ENCODE measurements around the gene C9orf40. TPM values are rescaled to one million over a fixed set of nuclear protein-coding genes. Genes with fewer than 3 reads are reported as not detected.

C9orf40 gene, protein sequence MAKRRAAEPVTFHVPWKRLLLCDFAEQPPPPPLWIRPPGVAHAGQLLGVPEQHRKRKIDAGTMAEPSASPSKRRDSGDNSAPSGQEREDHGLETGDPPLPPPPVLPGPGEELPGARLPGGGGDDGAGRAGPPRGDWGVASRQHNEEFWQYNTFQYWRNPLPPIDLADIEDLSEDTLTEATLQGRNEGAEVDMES
- 8.0 and 13.8 TPM in 2 replicates for total RNA-seq (2014; rRNA removed; shearing (Covaris generic); ENCODE audit: low replicate concordance)

DNA sequence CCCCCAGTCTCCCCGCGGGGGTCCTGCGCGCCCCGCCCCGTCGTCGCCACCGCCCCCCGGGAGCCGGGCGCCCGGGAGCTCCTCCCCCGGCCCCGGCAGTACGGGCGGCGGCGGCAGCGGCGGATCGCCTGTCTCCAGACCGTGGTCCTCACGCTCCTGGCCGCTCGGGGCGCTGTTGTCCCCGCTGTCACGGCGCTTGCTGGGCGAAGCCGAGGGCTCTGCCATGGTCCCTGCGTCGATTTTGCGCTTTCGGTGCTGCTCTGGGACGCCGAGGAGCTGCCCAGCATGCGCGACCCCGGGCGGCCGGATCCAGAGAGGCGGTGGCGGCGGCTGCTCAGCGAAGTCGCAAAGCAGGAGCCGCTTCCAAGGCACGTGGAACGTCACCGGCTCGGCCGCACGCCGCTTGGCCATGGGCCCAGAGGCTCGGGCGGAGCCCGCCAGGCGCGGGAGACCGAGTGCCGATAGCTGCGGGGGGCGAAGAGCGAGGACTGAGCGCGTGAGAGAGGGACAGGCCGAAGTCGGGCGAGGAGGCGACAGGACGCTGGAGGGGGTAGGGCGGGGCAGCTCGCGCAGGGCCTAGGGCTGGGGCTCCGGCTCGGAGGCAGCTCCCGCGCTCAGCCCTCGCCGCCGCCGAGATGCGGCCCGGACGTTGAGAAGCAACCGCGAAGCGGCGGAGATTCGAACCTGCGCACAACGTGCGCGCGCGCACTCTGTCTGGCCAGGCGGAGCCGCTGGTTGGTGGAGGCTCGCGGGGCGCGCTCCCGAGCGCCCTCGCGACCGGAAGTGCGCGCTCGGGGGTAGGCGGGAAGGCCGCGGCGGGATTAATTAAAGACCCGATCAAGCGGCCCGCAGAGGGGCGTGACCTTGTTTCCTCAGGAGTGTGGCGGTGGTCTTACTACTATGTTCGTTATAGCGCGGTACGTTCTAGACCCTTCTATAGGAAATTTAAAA, at the start of gene C9orf40:
C9orf40 (minus strand) TSS at position 712 of the 951 bp plus-strand sequence; CDS start at position 411, 301 bp downstream.
- peaks cover 18% of the 10 kb centered on the region for H3K79me2 ChIP-seq (ENCODE audit: low read length)
- no peaks in the 10 kb centered on the region for H3K9me2 ChIP-seq (replicated peaks; ENCODE audit: insufficient read depth, low read length)
- H3K4me3 ChIP-seq (ENCODE audit: low read length), result peak within 1 kb of the TSS; percentile 93
- peak within 1 kb of the TSS; percentile 96 for H3K4me2 ChIP-seq (ENCODE audit: low read depth, low read length, poor library complexity, severe bottlenecking)
- no peaks in the 10 kb centered on the region for H3K27me3 ChIP-seq (ENCODE audit: low read length)
- H3K9ac ChIP-seq (ENCODE audit: low read length), result peak within 1 kb of the TSS; percentile 99
- H3K36me3 ChIP-seq (ENCODE audit: insufficient read depth, low read length), result 0 out of 2 replicates have a peak, but pooled peaks cover 5% of the 10 kb centered on the region
- H3K9me3 ChIP-seq (ENCODE audit: low read length), result no peaks in the 10 kb centered on the region
- peak within 1 kb of the TSS; percentile 71; the same call in 1 of the 2 replicates for H2AFZ ChIP-seq (ENCODE audit: low read length)
- 0 out of 2 replicates have a peak, but pooled peaks cover 5% of the 10 kb centered on the region for H4K20me1 ChIP-seq (ENCODE audit: insufficient read depth, low read depth, low read length)
- H3K27ac ChIP-seq (ENCODE audit: low read length), result peak within 1 kb of the TSS; percentile 89
- peaks cover 31% of the 10 kb centered on the region for H3K4me1 ChIP-seq (ENCODE audit: low read length)
- peak; percentile 98 for DNase-seq

DNA sequence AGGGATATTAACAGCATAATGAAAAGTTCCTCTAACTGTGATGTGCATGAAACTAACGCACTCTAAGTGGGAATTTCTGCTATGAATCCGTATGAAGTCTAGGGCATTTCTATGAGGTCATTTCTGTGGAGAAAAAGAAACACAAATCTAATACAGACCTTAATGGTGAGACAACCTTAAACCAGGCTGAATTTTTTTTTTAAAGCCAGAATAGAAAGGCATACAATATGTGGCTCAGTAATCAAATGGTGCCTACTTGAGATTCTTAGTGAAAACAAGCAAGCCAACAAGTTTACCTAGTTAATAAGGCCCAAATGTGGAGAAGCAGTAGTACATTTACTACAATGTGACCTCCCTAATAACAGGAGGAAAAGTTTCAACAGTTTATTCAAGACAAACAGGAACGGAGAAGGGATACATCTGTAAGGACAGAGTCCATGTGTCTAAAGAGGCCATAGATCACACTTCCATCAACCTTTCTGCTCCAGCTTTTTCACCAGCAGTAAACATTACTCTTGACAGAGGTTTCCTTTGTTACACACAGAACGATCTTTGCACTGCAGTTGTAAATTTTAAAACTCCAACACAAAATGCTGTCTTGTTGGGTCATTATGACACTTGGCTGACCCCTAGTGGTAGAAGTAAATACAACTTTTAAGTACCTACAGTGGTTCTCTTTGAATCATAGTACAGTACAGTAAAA, 49.2 kb upstream of the C9orf40 start:
- DNase-seq, result peak; percentile 91
- Histone ChIP-seq H3K27me3 (ENCODE audit: low read length) (no peaks in the 10 kb centered on the region), H3K9me2 (replicated peaks; ENCODE audit: insufficient read depth, low read length) (no peaks in the 10 kb centered on the region), H3K9ac (ENCODE audit: low read length) (0 out of 2 replicates have a peak overlapping the region, but pooled peaks have one; percentile 1), H3K4me3 (ENCODE audit: low read length) (no peak overlapping the region), H3K4me1 (ENCODE audit: low read length) (peaks cover 18% of the 10 kb centered on the region), H3K36me3 (ENCODE audit: insufficient read depth, low read length) (peaks cover 28% of the 10 kb centered on the region), H2AFZ (ENCODE audit: low read length) (no peak overlapping the region), H3K4me2 (ENCODE audit: low read depth, low read length, poor library complexity, severe bottlenecking) (peak overlapping the region; percentile 4), H3K27ac (ENCODE audit: low read length) (no peak overlapping the region; the same call in 1 of the 2 replicates), H3K79me2 (ENCODE audit: low read length) (peaks cover 57% of the 10 kb centered on the region), H3K9me3 (ENCODE audit: low read length) (no peaks in the 10 kb centered on the region), H4K20me1 (ENCODE audit: insufficient read depth, low read depth, low read length) (no peaks in the 10 kb centered on the region)

DNA sequence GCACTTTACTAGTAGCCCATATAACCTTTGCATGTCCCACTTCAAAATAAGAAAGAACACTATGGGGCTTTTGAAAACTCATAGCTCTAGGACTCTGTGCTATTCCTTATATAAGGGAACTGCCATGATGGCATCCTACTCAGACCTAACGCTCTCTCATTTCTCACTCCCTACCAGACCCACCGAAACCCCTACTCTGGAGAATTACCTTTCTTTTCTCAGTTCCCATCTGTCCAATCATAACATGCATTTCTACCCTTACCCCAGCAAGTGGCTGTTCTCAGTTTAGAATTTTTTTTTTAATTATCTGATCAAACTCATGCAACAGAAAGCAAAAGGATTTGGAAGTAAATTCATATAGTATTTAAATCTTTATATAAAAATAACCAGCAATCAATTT, 48.1 kb upstream of the C9orf40 start:
- H3K4me2 ChIP-seq (ENCODE audit: low read depth, low read length, poor library complexity, severe bottlenecking), result peak overlapping the region; percentile 4
- H3K9ac ChIP-seq (ENCODE audit: low read length), result no peak overlapping the region
- no peaks in the 10 kb centered on the region for H3K9me3 ChIP-seq (ENCODE audit: low read length)

DNA sequence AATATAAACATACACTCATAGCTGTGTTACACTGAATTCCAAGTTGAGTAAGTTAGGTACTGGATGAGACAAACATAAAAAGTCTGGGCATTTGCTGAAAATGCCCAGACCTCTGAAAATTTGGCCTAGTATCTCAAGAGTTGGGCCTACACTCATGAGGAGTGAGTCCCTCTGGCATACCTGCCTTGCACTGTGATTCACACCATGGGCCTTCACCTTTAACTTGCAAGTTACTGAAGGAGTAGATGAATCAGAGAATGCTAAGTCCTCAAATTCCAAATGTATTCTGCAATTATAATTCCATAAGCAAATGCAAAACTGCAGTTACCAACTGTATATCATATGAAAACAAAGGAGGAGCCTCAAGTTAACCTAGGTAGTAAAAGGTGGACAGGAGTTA, 32.3 kb upstream of the C9orf40 start:
- Histone ChIP-seq H3K9me3 (ENCODE audit: low read length) (no peaks in the 10 kb centered on the region), H3K27me3 (ENCODE audit: low read length) (no peaks in the 10 kb centered on the region), H3K9ac (ENCODE audit: low read length) (no peak overlapping the region), H3K4me2 (ENCODE audit: low read depth, low read length, poor library complexity, severe bottlenecking) (no peak overlapping the region), H3K4me3 (ENCODE audit: low read length) (no peak overlapping the region), H3K9me2 (replicated peaks; ENCODE audit: insufficient read depth, low read length) (no peaks in the 10 kb centered on the region), H3K79me2 (ENCODE audit: low read length) (peaks cover 29% of the 10 kb centered on the region), H2AFZ (ENCODE audit: low read length) (no peak overlapping the region), H3K36me3 (ENCODE audit: insufficient read depth, low read length) (peaks cover 29% of the 10 kb centered on the region; the same call in 1 of the 2 replicates), H3K27ac (ENCODE audit: low read length) (no peak overlapping the region), H4K20me1 (ENCODE audit: insufficient read depth, low read depth, low read length) (no peaks in the 10 kb centered on the region), H3K4me1 (ENCODE audit: low read length) (no peaks in the 10 kb centered on the region)
- no peak for DNase-seq

More for the DNA sequence above, 48.1 kb upstream of the C9orf40 start:
- Histone ChIP-seq H3K27ac (ENCODE audit: low read length) (peak overlapping the region; percentile 56; the same call in 1 of the 2 replicates), H3K27me3 (ENCODE audit: low read length) (no peaks in the 10 kb centered on the region), H4K20me1 (ENCODE audit: insufficient read depth, low read depth, low read length) (no peaks in the 10 kb centered on the region), H2AFZ (ENCODE audit: low read length) (no peak overlapping the region), H3K9me2 (replicated peaks; ENCODE audit: insufficient read depth, low read length) (no peaks in the 10 kb centered on the region), H3K4me3 (ENCODE audit: low read length) (no peak overlapping the region), H3K79me2 (ENCODE audit: low read length) (peaks cover 52% of the 10 kb centered on the region), H3K36me3 (ENCODE audit: insufficient read depth, low read length) (peaks cover 29% of the 10 kb centered on the region), H3K4me1 (ENCODE audit: low read length) (peaks cover 18% of the 10 kb centered on the region)
- no peak for DNase-seq

DNA sequence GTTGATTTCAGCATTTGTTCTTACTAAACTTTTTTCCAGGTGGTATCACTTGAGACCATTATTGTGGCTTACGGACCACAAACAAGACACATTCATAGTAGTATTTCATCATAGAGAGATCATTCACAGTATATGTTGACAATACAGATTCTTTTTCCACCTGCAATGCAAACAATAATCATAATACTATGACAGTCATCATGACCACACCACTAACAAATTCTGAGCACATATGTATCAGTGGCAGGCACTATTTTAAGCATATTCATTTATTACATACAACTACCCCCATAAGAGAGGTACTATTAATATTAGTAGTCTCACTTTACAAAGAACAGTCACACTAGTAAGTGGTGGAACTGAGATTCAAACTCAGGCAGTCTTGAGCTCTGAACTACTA, 31.0 kb upstream of the C9orf40 start:
- Histone ChIP-seq H3K27me3 (ENCODE audit: low read length) (no peaks in the 10 kb centered on the region), H2AFZ (ENCODE audit: low read length) (no peak overlapping the region), H3K9me2 (replicated peaks; ENCODE audit: insufficient read depth, low read length) (no peaks in the 10 kb centered on the region), H3K4me2 (ENCODE audit: low read depth, low read length, poor library complexity, severe bottlenecking) (no peak overlapping the region), H3K9me3 (ENCODE audit: low read length) (no peaks in the 10 kb centered on the region), H3K79me2 (ENCODE audit: low read length) (peaks cover 24% of the 10 kb centered on the region), H3K9ac (ENCODE audit: low read length) (no peak overlapping the region), H3K36me3 (ENCODE audit: insufficient read depth, low read length) (peaks cover 42% of the 10 kb centered on the region), H3K27ac (ENCODE audit: low read length) (no peak overlapping the region), H3K4me1 (ENCODE audit: low read length) (no peaks in the 10 kb centered on the region), H3K4me3 (ENCODE audit: low read length) (no peak overlapping the region), H4K20me1 (ENCODE audit: insufficient read depth, low read depth, low read length) (no peaks in the 10 kb centered on the region)
- DNase-seq, result no peak

DNA sequence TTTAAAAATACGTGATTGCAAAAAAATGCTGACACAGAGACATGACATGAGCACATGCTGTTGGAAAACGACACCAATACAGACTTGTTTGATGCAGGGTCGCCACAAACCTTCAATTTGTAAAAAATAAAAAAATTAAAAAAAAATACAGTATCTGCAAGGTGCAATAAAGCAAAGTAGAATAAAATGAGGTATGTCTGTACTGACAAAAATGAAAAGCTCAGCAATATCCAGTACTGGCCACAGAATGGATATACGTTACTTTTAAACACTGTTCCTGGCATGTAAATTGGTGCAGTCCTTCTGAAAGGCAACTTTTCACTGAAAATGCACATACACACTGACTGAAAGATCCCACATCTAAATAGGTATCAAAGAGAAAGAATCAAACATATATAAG, 27.1 kb upstream of the C9orf40 start:
- H3K9ac ChIP-seq (ENCODE audit: low read length), result no peak overlapping the region
- H3K79me2 ChIP-seq (ENCODE audit: low read length), result peaks cover 3% of the 10 kb centered on the region; the same call in 1 of the 2 replicates
- H2AFZ ChIP-seq (ENCODE audit: low read length), result no peak overlapping the region
- no peak for DNase-seq
- no peaks in the 10 kb centered on the region for H3K9me2 ChIP-seq (replicated peaks; ENCODE audit: insufficient read depth, low read length)
- no peaks in the 10 kb centered on the region for H4K20me1 ChIP-seq (ENCODE audit: insufficient read depth, low read depth, low read length)
- H3K4me1 ChIP-seq (ENCODE audit: low read length), result no peaks in the 10 kb centered on the region
- peaks cover 73% of the 10 kb centered on the region for H3K36me3 ChIP-seq (ENCODE audit: insufficient read depth, low read length)
- H3K27me3 ChIP-seq (ENCODE audit: low read length), result no peaks in the 10 kb centered on the region
- no peak overlapping the region for H3K4me2 ChIP-seq (ENCODE audit: low read depth, low read length, poor library complexity, severe bottlenecking)
- H3K9me3 ChIP-seq (ENCODE audit: low read length), result no peaks in the 10 kb centered on the region; the same call in 1 of the 2 replicates
- H3K27ac ChIP-seq (ENCODE audit: low read length), result no peak overlapping the region
- H3K4me3 ChIP-seq (ENCODE audit: low read length), result no peak overlapping the region

DNA sequence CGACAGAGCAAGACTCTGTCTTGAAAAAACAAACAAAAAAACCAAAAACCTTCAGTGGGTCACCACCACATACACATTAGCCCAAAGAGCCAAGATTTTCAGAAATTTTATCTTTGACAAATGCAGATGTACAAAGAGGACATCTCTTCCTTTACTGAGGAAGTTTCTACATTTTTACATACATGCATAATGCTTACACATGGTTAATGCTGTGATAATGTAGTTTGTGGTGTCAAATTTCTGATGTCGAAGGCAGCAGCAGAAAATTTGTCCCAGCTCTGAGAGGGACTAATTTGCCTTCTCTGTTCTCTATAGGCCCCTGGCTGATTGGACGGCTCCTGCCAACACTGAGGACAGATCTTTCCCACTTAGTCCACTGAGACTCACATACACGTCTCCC, 24.6 kb upstream of the C9orf40 start:
- H3K79me2 ChIP-seq (ENCODE audit: low read length), result peaks cover 3% of the 10 kb centered on the region; the same call in 1 of the 2 replicates
- H3K9ac ChIP-seq (ENCODE audit: low read length), result no peak overlapping the region
- H3K27ac ChIP-seq (ENCODE audit: low read length), result no peak overlapping the region
- H3K4me3 ChIP-seq (ENCODE audit: low read length), result no peak overlapping the region
- H3K36me3 ChIP-seq (ENCODE audit: insufficient read depth, low read length), result peaks cover 76% of the 10 kb centered on the region
- H3K9me3 ChIP-seq (ENCODE audit: low read length), result no peaks in the 10 kb centered on the region; the same call in 1 of the 2 replicates
- H3K4me1 ChIP-seq (ENCODE audit: low read length), result peaks cover 8% of the 10 kb centered on the region
- no peaks in the 10 kb centered on the region for H3K9me2 ChIP-seq (replicated peaks; ENCODE audit: insufficient read depth, low read length)
- no peak overlapping the region for H3K4me2 ChIP-seq (ENCODE audit: low read depth, low read length, poor library complexity, severe bottlenecking)
- no peak for DNase-seq
- no peaks in the 10 kb centered on the region for H3K27me3 ChIP-seq (ENCODE audit: low read length)
- H4K20me1 ChIP-seq (ENCODE audit: insufficient read depth, low read depth, low read length), result no peaks in the 10 kb centered on the region
- no peak overlapping the region for H2AFZ ChIP-seq (ENCODE audit: low read length)

All from Karpas-422 (cell line).